Stimulated activated naive B cell treated with anti-CD40 and anti-IgM and Interleukin-4, amounts not matched to agents 10 μg/mL and 1 μg/mL and 100 μg/mL, for 72 hours (primary cell): ENCODE measurements around the gene CYP46A1.
"Not testable (repeated sequence)": the region's sequence is repeated elsewhere in the genome, so short reads cannot be mapped to it uniquely, and the experiment has no call there.

Source experiments
- ATAC-seq, 2 donors: fragments of 150-1000 bp; cut with Tn5 transposase; replicated peaks; 2 replicates each; pipeline ENCODE4 v1.10.0; 2021; ENCODE audit warnings: moderate library complexity in 1 of 2
- DNase-seq: peaks from one replicate; pipeline ENCODE4 v3.0.0; 2021
- H3K27ac Mint-ChIP-seq: one replicate; pipeline ENCODE4 v1.8.0; 2022; ENCODE audit warnings: mild to moderate bottlenecking, mixed read lengths
- H3K27me3 Mint-ChIP-seq, 2 donors: one replicate each; pipeline ENCODE4 v1.8.0; 2022; ENCODE audit warnings: mixed read lengths in 2 of 2
- H3K36me3 Mint-ChIP-seq, 2 donors: one replicate each; pipeline ENCODE4 v1.8.0; 2022; ENCODE audit warnings: mixed read lengths in 2 of 2, mild to moderate bottlenecking in 1 of 2
- H3K4me1 Mint-ChIP-seq, 2 donors: one replicate each; pipeline ENCODE4 v1.8.0; 2022; ENCODE audit warnings: mixed read lengths in 2 of 2, mild to moderate bottlenecking in 1 of 2
- H3K4me3 Mint-ChIP-seq, 2 donors: one replicate each; pipeline ENCODE4 v1.8.0; 2022; ENCODE audit warnings: mild to moderate bottlenecking in 2 of 2, mixed read lengths in 2 of 2, moderate library complexity in 1 of 2
- H3K9me3 Mint-ChIP-seq, 2 donors: one replicate each; pipeline ENCODE4 v1.8.0; 2022; ENCODE audit warnings: mixed read lengths in 2 of 2, mild to moderate bottlenecking in 1 of 2

Gene CYP46A1

DNA sequence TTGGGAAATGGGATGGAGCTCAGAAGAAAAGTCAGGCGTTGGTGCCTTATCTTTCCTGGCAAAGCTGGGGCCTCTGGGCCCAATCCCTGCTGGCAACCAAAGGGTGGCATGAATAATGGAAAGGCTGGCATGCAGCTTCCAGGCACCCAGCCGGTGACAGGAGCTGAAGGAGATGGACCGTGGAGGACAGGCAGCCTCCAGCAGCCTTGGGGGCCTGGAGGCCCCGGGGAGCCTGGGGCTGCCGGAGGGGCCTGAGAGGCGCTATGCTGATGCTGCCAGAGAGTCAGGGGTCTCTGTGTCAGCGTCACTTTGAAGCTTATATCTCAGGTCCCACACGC lies 70.9 kb downstream of the CYP46A1 start:
- Mint-ChIP-seq H3K27me3 (peaks cover 36 to 52% of the 10 kb centered on the region in 2 donors), H3K4me3 (no peak overlapping the region), H3K36me3 (no peaks in the 10 kb centered on the region), H3K4me1 (peaks cover 6 to 8% of the 10 kb centered on the region in 2 donors), H3K27ac (no peak overlapping the region), H3K9me3 (no peaks in the 10 kb centered on the region)
- no peak for DNase-seq
- no peak for ATAC-seq

GRCh38 chr14:99755629-99756603 lies 71.8 kb downstream of the CYP46A1 start:
- peaks cover 6 to 8% of the 10 kb centered on the region in 2 donors for H3K4me1 Mint-ChIP-seq
- H3K36me3 Mint-ChIP-seq: no peaks in the 10 kb centered on the region
- ATAC-seq (no peak), DNase-seq (no peak)
- H3K27me3 Mint-ChIP-seq: peaks cover 34 to 50% of the 10 kb centered on the region in 2 donors
- H3K27ac Mint-ChIP-seq: no peak overlapping the region
- no peak overlapping the region for H3K4me3 Mint-ChIP-seq
- H3K9me3 Mint-ChIP-seq: no peaks in the 10 kb centered on the region

DNA sequence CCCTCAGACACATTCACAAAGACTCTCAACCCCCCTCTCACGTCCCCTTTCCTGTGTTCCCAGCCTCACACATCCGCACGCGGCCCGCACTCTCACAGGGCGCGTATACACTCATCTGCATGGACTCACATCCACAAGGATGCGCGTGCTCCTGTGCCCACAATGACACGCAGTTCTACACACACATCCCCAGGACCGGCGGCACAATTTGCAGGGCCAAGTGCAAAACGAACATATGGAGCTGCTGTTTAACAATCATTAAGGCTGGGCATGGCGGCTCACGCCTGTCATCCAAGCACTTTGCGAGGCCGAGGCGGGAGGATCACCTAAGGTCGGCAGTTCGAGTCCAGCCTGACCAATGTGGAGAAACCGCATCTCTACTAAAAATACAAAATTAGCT lies 72.7 kb downstream of the CYP46A1 start:
- no peak overlapping the region for H3K27ac Mint-ChIP-seq
- no peaks in the 10 kb centered on the region for H3K9me3 Mint-ChIP-seq
- peaks cover 29 to 49% of the 10 kb centered on the region in 2 donors for H3K27me3 Mint-ChIP-seq
- DNase-seq: no peak
- H3K36me3 Mint-ChIP-seq: no peaks in the 10 kb centered on the region
- H3K4me3 Mint-ChIP-seq: no peak overlapping the region
- peaks cover 5 to 6% of the 10 kb centered on the region in 2 donors for H3K4me1 Mint-ChIP-seq
- no peak for ATAC-seq

DNA sequence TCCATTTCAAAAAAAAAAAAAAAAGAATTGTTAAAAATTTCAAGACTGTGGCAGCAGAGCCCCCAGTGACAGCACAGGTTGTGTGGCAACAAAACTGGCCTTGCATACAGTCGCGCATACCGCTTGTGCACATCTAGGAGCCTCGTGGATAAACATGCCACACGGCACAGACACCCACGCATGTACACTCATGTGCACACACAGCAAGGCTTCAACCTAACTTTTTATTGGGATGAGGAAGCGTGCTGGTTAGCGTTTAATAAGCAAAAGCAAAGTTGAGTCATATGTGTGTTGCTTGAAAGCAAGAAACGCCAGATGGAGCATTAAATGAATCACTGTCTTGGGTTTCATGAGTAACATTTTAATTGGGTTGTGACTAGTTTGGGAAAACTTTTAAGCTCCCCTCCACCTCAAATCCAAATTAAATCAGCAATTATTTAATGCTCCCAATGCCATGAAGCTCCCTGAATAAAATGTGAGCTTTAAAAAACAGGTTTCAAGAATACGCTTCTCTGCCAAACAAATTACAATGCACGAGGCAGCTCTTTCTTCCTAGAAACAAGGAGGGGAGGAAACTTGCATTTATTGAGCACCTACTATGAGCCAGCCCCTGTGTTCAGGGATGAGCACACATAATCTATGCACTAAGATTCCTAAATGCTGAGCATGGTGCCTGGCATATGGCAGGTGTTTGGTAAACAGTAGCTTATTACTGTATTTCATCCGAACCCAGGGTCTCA lies 73.4 kb downstream of the CYP46A1 start:
- no peak overlapping the region for H3K4me3 Mint-ChIP-seq
- no peak overlapping the region for H3K27ac Mint-ChIP-seq
- peaks cover 3 to 6% of the 10 kb centered on the region in 2 donors for H3K4me1 Mint-ChIP-seq
- ATAC-seq (no peak), DNase-seq (no peak)
- peaks cover 23 to 43% of the 10 kb centered on the region in 2 donors for H3K27me3 Mint-ChIP-seq
- H3K36me3 Mint-ChIP-seq: no peaks in the 10 kb centered on the region
- no peaks in the 10 kb centered on the region for H3K9me3 Mint-ChIP-seq

DNA sequence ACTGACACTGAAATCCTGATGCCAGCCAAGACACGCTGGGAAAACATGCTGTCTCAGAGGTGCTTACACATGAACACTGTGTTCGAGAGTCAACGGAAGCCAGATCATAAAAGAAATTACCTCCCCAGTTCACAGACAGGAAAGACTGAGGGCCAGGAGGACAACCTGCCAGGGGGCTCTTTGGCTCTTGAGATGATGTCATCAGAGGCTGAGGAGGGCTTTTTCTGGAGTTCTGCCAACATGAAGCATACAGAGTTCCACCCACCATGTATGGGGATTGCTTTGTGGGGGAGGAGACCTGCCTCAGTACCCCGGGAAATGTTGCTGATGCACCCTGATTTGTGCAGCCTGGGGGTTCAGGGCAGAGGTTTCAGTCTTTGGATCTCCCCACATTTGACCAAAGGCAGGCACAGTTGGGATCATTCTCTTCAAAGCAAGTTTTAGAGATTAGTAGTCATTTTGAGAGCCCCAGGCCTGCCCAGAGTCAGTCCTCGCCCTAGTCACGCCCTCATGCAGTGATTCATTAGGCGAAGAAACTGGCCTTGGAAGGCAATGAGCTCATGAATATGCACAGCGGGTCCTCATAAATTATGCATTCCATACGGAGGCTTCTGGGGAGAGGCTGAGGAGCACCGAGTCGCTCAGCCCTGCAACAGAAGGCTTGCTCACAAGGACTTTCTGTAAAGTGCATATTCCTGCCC lies 74.2 kb downstream of the CYP46A1 start:
- DNase-seq: no peak
- ATAC-seq: no peak
- Mint-ChIP-seq H3K4me3 (no peak overlapping the region), H3K27me3 (peaks cover 21 to 36% of the 10 kb centered on the region in 2 donors), H3K9me3 (peaks cover 0 to 2% of the 10 kb centered on the region in 2 donors), H3K36me3 (no peaks in the 10 kb centered on the region), H3K4me1 (peaks cover 2 to 3% of the 10 kb centered on the region in 2 donors), H3K27ac (no peak overlapping the region)

DNA sequence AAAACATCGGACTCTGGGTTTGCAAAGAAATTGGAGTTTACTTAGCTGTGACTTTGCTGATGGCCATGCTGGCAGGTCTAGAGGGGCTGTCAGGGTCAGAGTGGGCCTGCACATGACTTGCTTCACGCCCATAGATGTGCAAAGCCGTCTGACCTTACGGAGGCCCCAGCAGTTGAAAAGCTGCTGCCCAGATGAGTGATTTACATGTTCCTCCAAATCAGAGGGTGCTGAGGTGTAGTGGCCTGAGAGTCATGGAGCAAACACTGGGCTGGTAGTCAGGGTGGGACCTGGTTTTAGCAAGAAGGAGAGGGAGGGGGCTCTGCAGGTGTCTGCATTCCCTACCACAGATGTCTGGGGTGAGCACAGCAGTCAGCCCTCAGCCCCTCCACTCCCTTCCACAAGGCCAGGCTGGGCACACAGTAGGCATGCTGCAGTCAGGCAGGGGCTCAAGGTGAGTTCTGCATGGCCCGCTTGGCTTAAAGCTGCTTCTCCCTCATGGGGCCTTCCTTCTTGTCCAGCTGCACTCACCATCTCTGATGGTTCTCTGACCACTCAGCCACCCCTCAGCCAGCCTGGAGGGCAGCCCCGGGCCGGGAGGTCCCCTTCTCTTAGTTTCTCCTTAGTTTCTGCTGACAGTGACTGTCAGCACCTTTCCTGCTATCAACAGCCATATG lies 74.9 kb downstream of the CYP46A1 start:
- Mint-ChIP-seq H3K4me1 (no peaks in the 10 kb centered on the region), H3K27me3 (peaks cover 14 to 28% of the 10 kb centered on the region in 2 donors), H3K9me3 (peaks cover 0 to 2% of the 10 kb centered on the region in 2 donors), H3K27ac (no peak overlapping the region), H3K36me3 (no peaks in the 10 kb centered on the region), H3K4me3 (no peak overlapping the region)
- DNase-seq (no peak), ATAC-seq (no peak)

- no peak for ATAC-seq
- Mint-ChIP-seq H3K36me3 (no peaks in the 10 kb centered on the region), H3K27ac (no peak overlapping the region), H3K4me1 (no peaks in the 10 kb centered on the region), H3K9me3 (peaks cover 0 to 2% of the 10 kb centered on the region in 2 donors), H3K27me3 (peaks cover 9 to 23% of the 10 kb centered on the region in 2 donors), H3K4me3 (no peak overlapping the region)
- DNase-seq: no peak
These were observed 75.4 kb downstream of the CYP46A1 start for GRCh38 chr14:99759546-99759925.

DNA sequence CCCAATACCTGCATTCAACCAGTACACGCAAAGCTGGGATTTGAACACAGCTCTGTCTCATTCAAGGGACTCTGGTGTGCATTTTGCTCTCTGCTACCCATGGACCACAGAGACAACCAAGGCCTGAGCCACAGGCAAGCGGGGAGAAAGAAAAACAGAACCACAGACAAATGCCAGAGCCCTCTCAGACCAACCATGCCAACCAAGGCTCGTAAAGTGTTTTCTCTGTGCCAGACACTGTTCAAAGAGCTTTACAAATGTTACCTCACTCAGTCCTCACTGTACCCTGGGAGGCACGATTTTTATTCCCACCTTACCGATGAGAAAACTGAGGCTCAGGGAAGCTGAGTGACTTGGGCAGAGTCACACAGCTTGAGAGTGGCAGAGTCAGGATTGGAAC lies 76.7 kb downstream of the CYP46A1 start:
- no peaks in the 10 kb centered on the region for H3K4me1 Mint-ChIP-seq
- DNase-seq: no peak
- no peak for ATAC-seq
- no peak overlapping the region for H3K27ac Mint-ChIP-seq
- H3K27me3 Mint-ChIP-seq: peaks cover 8 to 13% of the 10 kb centered on the region in 2 donors
- H3K9me3 Mint-ChIP-seq: peaks cover 0 to 2% of the 10 kb centered on the region in 2 donors
- H3K4me3 Mint-ChIP-seq: no peak overlapping the region
- no peaks in the 10 kb centered on the region for H3K36me3 Mint-ChIP-seq

DNA sequence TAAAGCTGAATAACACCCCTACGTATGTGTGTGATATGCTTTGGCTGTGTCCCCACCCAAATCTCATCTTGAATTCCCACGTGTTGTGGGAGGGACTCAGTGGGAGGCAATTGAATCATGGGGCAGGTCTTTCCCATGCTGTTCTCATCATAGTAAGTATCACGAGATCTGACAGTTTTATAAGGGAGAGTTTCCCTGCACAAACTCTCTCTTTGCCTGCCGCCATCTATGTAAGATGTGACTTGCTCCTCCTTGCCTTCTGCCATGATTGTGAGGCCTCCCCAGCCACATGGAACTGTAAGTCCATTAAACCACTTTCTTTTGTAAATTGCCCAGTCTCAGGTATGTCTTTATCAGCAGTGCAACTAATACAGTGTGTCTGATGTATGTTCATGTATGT lies 78.8 kb downstream of the CYP46A1 start:
- not testable (repeated sequence) for H3K36me3 Mint-ChIP-seq, H3K4me1 Mint-ChIP-seq, H3K9me3 Mint-ChIP-seq, ATAC-seq, H3K4me3 Mint-ChIP-seq, H3K27ac Mint-ChIP-seq, DNase-seq
- peaks cover 8 to 11% of the 10 kb centered on the region in 2 donors for H3K27me3 Mint-ChIP-seq

DNA sequence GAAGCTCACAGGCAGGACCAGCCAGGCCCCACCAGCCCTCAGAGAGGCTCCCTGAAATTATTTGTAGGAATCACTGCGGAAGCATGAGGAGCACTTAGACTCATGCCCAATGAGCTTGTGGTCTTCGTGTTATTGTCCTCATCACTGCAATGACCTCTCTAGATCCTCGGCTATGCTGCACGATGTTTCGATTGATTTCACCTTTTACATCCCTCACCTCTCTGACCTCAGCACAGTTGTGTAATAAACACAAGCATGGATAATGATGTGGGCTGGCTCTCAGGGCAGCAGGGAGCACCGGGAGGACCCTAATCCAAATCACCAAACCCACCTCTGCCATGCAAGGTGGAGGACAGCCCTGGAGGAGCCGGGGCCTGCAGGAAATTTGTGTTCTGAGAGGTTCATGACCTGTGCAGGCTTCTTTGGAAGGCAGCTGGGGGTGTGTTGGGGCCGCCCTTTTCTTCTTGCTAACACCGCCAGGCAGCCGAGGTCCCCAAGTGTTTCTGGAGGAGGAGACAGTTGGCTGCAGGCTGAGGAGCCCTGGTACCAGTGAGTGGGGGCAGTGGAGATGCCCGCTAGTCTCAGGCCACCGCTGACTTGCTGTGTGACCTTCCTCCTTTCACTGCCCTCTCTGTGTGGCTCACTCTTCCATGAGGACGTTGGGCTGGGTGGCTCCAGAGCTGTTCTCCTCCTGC lies 79.6 kb downstream of the CYP46A1 start:
- no peak overlapping the region for H3K27ac Mint-ChIP-seq
- no peaks in the 10 kb centered on the region for H3K4me1 Mint-ChIP-seq
- ATAC-seq: no peak
- H3K9me3 Mint-ChIP-seq: peaks cover 0 to 2% of the 10 kb centered on the region in 2 donors
- peaks cover 13 to 16% of the 10 kb centered on the region in 2 donors for H3K27me3 Mint-ChIP-seq
- H3K36me3 Mint-ChIP-seq: no peaks in the 10 kb centered on the region
- no peak for DNase-seq
- no peak overlapping the region for H3K4me3 Mint-ChIP-seq

DNA sequence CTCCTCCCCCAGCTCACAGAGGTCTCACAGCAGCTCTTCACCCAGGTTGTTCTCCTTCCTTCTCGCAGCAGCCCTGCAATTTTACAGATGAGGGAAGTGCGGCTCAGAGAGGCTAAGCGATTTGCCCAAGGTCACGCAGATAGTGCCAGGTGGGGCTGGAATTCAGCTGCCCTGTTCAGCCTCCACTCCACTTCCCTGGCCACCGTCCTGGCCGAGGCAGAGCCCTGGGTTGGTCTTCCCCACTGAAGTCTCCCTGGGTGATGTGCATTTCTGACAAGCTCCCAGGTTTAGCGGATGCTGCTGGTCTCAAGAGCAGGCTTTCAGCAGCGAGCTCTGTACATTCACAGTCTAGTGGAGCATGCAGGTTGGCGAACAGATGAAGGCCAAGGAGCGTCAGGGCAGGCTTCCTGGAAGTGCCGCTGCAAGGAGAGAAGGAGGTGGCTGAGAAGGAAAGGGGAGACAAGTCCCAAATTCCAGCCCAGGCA lies 80.2 kb downstream of the CYP46A1 start:
- no peaks in the 10 kb centered on the region for H3K36me3 Mint-ChIP-seq
- ATAC-seq (no peak), DNase-seq (no peak)
- H3K4me1 Mint-ChIP-seq: no peaks in the 10 kb centered on the region
- peaks cover 0 to 2% of the 10 kb centered on the region in 2 donors for H3K9me3 Mint-ChIP-seq
- peaks cover 12 to 16% of the 10 kb centered on the region in 2 donors for H3K27me3 Mint-ChIP-seq
- no peak overlapping the region for H3K27ac Mint-ChIP-seq
- H3K4me3 Mint-ChIP-seq: no peak overlapping the region

DNA sequence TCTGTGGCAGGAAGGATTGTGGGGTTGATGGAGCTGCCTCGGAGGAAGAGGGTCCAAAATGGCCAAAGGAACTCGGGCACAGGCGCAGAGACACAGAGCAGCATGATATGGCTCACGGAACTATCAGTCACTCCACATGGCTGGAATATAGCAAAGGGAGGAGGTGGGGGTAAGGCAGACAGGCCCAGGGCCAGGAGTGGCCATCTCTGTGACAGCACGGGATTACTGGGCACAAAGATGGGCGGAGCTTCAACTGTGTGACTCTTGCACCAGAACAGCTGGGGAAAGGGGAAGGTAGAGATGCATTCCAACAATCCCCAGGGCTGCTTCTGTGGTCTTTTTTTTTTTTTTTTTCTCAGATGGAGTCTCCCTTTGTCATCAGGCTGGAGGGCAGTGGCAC lies 84.3 kb downstream of the CYP46A1 start:
- peaks cover 24 to 28% of the 10 kb centered on the region in 2 donors for H3K27me3 Mint-ChIP-seq
- DNase-seq (no peak), ATAC-seq (no peak)
- H3K4me1 Mint-ChIP-seq: no peaks in the 10 kb centered on the region
- H3K27ac Mint-ChIP-seq: no peak overlapping the region
- peaks cover 2 to 4% of the 10 kb centered on the region in 2 donors for H3K9me3 Mint-ChIP-seq
- no peak overlapping the region for H3K4me3 Mint-ChIP-seq
- H3K36me3 Mint-ChIP-seq: no peaks in the 10 kb centered on the region

DNA sequence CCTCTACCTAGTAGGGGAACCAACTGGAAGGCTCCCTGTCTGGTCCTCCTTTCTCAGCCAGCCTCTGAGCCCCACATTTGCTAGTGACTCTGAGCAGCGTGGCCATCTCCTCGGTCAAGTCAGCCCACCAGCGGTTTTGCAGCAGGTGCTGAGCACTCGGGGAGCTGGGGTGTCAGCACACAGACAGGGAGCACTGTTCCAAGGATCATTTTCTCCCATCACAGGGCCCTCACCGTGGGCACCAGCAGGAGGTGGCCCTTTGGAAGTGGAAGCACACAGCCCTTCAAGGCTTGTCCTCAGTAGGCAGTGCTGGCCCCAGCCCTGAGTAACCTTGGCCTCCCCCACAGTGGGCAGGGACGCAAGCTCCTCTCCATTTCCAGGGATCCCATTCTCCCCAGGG lies 85.0 kb downstream of the CYP46A1 start:
- no peaks in the 10 kb centered on the region for H3K36me3 Mint-ChIP-seq
- H3K4me1 Mint-ChIP-seq: no peaks in the 10 kb centered on the region
- peaks cover 24 to 28% of the 10 kb centered on the region in 2 donors for H3K27me3 Mint-ChIP-seq
- H3K27ac Mint-ChIP-seq: no peak overlapping the region
- H3K4me3 Mint-ChIP-seq: no peak overlapping the region
- DNase-seq (no peak), ATAC-seq (no peak)
- H3K9me3 Mint-ChIP-seq: peaks cover 2 to 4% of the 10 kb centered on the region in 2 donors
